ENCODE measurements around the gene CD24. TPM values are rescaled to one million over a fixed set of nuclear protein-coding genes. Genes with fewer than 3 reads are reported as not detected.

Gene CD24, protein sequence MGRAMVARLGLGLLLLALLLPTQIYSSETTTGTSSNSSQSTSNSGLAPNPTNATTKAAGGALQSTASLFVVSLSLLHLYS
- total RNA-seq = 592 TPM

DNA sequence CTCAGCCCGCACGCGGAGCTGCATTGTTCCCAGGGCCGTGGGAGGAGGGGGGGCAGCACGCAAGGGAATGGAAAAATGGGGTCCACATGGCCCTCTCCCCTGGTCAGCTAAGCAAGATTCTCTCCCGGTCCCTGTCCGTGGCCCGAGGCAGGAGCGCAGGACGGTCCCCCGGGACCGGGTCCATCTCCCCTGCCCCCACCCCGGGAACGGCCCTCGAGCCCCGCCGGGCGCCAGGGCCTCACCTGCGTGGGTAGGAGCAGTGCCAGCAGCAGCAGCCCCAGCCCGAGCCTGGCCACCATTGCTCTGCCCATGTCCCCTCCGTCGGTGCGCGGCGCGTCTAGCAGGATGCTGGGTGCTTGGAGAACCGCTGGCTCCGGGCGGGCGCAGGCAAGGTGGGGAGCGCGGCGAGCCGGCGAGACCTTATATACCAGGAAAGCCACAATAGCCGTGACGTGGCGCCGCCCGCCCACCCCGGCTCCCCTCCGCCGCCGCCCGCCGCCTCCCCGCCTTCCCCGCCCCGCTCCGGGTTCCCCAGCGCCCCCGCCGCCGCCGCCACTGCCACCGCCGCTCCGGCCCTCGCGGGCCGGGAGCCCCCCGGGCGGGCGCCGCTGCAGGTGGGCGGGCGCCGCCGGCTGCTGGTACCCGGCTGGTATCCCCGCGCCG is at the start of gene CD24:
TSS of gene CD24 (minus strand) at position 394 of the 663 bp plus-strand sequence. CDS start at position 311, 83 bp downstream.

Other genes with a start within 250 kb of the CD24 start
- gene MTRES1, start 53.5 kb upstream of the CD24 start, total RNA-seq = 16.8 TPM
- 7.6 TPM for gene BEND3, start 140.8 kb upstream of the CD24 start, total RNA-seq